Fibroblast of lung (primary cell): ENCODE data around the gene PLAAT3. TPM values are rescaled to one million over a fixed set of nuclear protein-coding genes. Genes with fewer than 3 reads are reported as not detected.

Experiments used
- DNase-seq, 2 donors: peaks; one replicate each; pipeline versions ENCODE4 v3.0.0 to v3.0.0-alpha.2; 2010; ENCODE audit warnings: low read depth in 2 of 2
- H2AFZ ChIP-seq: 2 replicates; pipeline ENCODE4 v1.5.1; 2012; ENCODE audit warnings: low read length, control low read depth, inconsistent platforms
- H3K27ac ChIP-seq: 2 replicates; pipeline ENCODE4 v1.5.1; 2011; ENCODE audit warnings: low read length, control low read depth; ENCODE audit not compliant: insufficient read depth
- H3K27me3 ChIP-seq: 2 replicates; pipeline ENCODE4 v1.5.1; 2011; ENCODE audit warnings: mild to moderate bottlenecking, low read length; ENCODE audit not compliant: control insufficient read depth, insufficient read depth
- H3K36me3 ChIP-seq: 2 replicates; pipeline ENCODE4 v1.5.1; 2011; ENCODE audit warnings: low read length; ENCODE audit not compliant: control insufficient read depth, insufficient read depth
- H3K4me1 ChIP-seq: 2 replicates; pipeline ENCODE4 v1.5.1; 2011; ENCODE audit warnings: low read length; ENCODE audit not compliant: control insufficient read depth, insufficient read depth; ENCODE audit errors: extremely low read depth
- H3K4me2 ChIP-seq: 2 replicates; pipeline ENCODE4 v1.5.1; 2011; ENCODE audit warnings: low read length, control low read depth; ENCODE audit not compliant: insufficient read depth; ENCODE audit errors: extremely low read depth
- H3K4me3 ChIP-seq, 4 experiments: fragments of 200-600 bp in 1 of 4; sonication (generic) in 1 of 4; replicated peaks in 1 of 4; 2 replicates each; pipeline ENCODE4 v1.5.1; 2011 to 2016; ENCODE audit warnings: low read length in 4 of 4, low read depth in 3 of 4, mild to moderate bottlenecking in 3 of 4, control low read depth in 2 of 4, inconsistent platforms in 1 of 4, mixed read lengths in 1 of 4; ENCODE audit not compliant: insufficient read depth in 1 of 4; ENCODE audit errors: control extremely low read depth in 1 of 4
- H3K79me2 ChIP-seq: 2 replicates; pipeline ENCODE4 v1.5.1; 2012; ENCODE audit warnings: mild to moderate bottlenecking, low read length, inconsistent platforms; ENCODE audit not compliant: control insufficient read depth, insufficient read depth
- H3K9ac ChIP-seq: 2 replicates; pipeline ENCODE4 v1.5.1; 2011; ENCODE audit warnings: mild to moderate bottlenecking, low read length, control low read depth; ENCODE audit not compliant: insufficient read depth
- H3K9me3 ChIP-seq: 2 replicates; pipeline ENCODE4 v1.5.1; 2012; ENCODE audit warnings: low read depth, low read length; ENCODE audit not compliant: control insufficient read depth, insufficient read depth
- H4K20me1 ChIP-seq: 2 replicates; pipeline ENCODE4 v1.5.1; 2011; ENCODE audit warnings: low read length; ENCODE audit not compliant: control insufficient read depth, insufficient read depth; ENCODE audit errors: extremely low read depth
- EZH2 ChIP-seq: IDR thresholded peaks from 2 replicates; pipeline ENCODE4 v1.5.1; 2012; ENCODE audit warnings: low read length, control low read depth, mild to moderate bottlenecking; ENCODE audit errors: missing control alignments
- polyA plus RNA-seq, 2 donors: library from polyadenylated mRNA; depleted of rRNA in 1 of 2; stranded (reverse) in 1 of 2; unstranded in 1 of 2; fragments of >200 nt; gene quantifications; 2 replicates each; pipeline ENCODE4 v1.2.1, GENCODE V29; 2011 to 2012; ENCODE audit warnings: missing spikeins in 1 of 2
- total RNA-seq: library from RNA; depleted of rRNA; stranded (reverse); fragments of >200 nt; gene quantifications from 2 replicates; pipeline ENCODE4 v1.2.1, GENCODE V29; 2014
- TF ChIP-seq, protein P1 (sequence below), 2 donors: IDR thresholded peaks in 1 of 2; conservative IDR thresholded peaks in 1 of 2; 1 replicate in 1 of 2; 2 replicates in 1 of 2; pipeline ENCODE4 v1.5.1; 2011 to 2012; ENCODE audit warnings: low read length in 2 of 2, control low read depth in 1 of 2, inconsistent platforms in 1 of 2, low read depth in 1 of 2, mild to moderate bottlenecking in 1 of 2

Gene PLAAT3
- total and polyA plus RNA-seq, 2 donors (not counting 1 experiment from before 2014, with no cell fraction given) = 11.4 to 45.4 TPM

DNA sequence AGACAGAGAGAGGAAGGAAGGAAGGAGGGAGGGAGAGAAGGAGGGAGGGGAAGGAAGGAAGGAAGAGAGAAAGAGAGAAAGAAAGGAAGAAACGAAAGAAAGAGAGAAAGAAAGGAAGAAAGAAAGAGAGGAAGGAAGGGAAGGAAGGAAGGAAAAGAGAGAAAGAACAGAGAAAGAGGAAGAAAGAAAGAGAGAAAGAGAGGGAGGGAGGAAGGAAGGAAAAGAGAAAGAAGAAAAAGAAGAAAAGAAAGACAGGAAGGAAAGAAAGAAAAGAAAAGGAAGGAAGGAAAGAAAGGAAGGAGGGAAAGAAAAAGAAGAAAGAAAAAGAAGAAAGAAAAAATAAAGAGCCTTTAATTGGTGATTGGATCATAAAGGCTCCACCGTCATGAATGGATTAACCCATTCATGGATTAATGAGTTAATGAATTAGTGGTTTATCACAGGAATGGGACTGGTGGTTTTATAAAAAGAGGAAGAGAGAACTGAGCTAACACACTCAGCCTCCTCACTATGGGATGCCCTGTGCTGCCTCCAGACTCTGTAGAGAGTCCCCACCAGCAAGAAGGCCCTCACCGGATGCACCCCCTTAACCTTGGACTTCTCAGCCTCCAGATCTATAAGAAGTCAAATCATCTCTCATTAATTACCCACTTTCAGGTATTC lies 42.1 kb downstream of the PLAAT3 start:
- Histone ChIP-seq H3K79me2 (no peaks in the 10 kb centered on the region), H3K27me3 (no peaks in the 10 kb centered on the region), H3K27ac (no peak overlapping the region), H3K4me2 (no peak overlapping the region), H3K4me1 (peaks cover 7% of the 10 kb centered on the region), H4K20me1 (no peaks in the 10 kb centered on the region), H3K4me3 (no peak overlapping the region), H3K9me3 (no peaks in the 10 kb centered on the region), H3K36me3 (no peaks in the 10 kb centered on the region), H2AFZ (no peak overlapping the region), H3K9ac (no peak overlapping the region)
- TF ChIP-seq, protein P1, sequence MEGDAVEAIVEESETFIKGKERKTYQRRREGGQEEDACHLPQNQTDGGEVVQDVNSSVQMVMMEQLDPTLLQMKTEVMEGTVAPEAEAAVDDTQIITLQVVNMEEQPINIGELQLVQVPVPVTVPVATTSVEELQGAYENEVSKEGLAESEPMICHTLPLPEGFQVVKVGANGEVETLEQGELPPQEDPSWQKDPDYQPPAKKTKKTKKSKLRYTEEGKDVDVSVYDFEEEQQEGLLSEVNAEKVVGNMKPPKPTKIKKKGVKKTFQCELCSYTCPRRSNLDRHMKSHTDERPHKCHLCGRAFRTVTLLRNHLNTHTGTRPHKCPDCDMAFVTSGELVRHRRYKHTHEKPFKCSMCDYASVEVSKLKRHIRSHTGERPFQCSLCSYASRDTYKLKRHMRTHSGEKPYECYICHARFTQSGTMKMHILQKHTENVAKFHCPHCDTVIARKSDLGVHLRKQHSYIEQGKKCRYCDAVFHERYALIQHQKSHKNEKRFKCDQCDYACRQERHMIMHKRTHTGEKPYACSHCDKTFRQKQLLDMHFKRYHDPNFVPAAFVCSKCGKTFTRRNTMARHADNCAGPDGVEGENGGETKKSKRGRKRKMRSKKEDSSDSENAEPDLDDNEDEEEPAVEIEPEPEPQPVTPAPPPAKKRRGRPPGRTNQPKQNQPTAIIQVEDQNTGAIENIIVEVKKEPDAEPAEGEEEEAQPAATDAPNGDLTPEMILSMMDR (conservative IDR thresholded peaks at IDR 0.05 in 1 of 2, IDR thresholded peaks at IDR 0.05 in 1 of 2; ENCODE audit: low read depth in 1 of 2, low read length in 2 of 2) = no peak
- TF ChIP-seq EZH2 = no peak
- no peak for DNase-seq

DNA sequence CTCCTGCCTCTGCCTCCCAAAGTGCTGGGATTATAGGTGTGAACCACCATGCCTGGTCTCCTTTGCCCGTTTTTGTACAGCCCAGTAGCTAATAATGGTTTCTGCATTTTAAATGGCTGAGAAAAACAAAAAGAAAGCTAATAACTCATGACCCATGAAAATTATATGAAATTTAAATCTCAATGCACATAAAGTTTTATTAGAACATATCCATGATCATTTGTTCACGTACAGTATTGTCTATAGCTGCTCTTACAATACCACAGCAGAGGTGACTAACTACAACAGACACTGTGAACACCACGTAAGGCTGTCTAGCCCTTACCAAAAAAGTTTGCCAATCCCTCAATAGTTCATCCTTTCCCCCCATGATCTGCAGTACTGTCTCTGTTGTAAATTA lies 44.7 kb downstream of the PLAAT3 start:
- Histone ChIP-seq H3K9me3 (no peaks in the 10 kb centered on the region), H3K4me2 (no peak overlapping the region), H3K79me2 (no peaks in the 10 kb centered on the region), H2AFZ (no peak overlapping the region), H4K20me1 (no peaks in the 10 kb centered on the region), H3K9ac (no peak overlapping the region), H3K4me1 (peaks cover 7% of the 10 kb centered on the region), H3K27ac (no peak overlapping the region), H3K36me3 (no peaks in the 10 kb centered on the region), H3K4me3 (no peak overlapping the region), H3K27me3 (no peaks in the 10 kb centered on the region)
- DNase-seq = no peak
- TF ChIP-seq EZH2 = no peak
- TF ChIP-seq, protein P1 (conservative IDR thresholded peaks at IDR 0.05 in 1 of 2, IDR thresholded peaks at IDR 0.05 in 1 of 2; ENCODE audit: low read depth in 1 of 2, low read length in 2 of 2) = no peak

DNA sequence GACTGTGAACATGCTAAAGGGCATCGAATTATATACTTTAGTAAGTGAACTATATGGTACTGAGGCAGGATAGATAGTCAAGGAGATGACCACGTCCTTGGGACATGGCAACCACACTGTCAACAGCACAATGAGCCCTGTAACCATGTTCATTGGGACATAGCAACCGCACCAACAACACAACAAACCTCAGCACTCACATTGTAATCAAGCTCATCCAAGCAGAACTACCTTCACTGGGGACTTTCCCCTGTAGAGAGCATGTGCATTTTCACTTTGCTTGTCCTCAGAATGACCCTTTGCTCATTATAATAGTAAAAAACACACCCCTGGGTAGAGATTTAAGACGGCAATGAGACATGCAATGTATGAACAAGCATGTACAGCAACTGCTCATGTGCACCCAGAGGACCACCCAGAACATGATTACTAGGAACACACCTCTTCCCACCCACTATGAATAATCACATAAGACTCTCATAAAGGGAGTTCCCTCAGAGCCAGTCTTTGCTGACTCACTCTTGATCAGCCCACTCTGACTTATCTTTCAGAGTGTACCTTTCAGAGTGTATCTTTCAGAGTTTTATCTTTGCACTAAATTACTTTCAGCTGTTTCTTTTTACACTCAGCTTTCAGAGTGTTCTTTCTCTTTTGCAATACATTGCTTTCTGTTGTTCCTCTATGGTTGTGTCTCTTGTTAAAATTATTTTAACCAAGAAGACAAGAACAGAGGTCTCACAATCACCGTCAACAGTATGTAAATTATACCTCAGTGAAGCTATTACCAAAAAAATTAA lies 47.0 kb downstream of the PLAAT3 start:
- Histone ChIP-seq H3K9me3 (no peaks in the 10 kb centered on the region), H3K36me3 (no peaks in the 10 kb centered on the region), H3K27me3 (no peaks in the 10 kb centered on the region), H3K4me1 (peaks cover 3% of the 10 kb centered on the region), H2AFZ (peak overlapping the region; percentile 24), H3K27ac (peak overlapping the region; percentile 68), H4K20me1 (no peaks in the 10 kb centered on the region), H3K79me2 (no peaks in the 10 kb centered on the region), H3K4me3 (no peak overlapping the region), H3K4me2 (peak overlapping the region; percentile 32), H3K9ac (no peak overlapping the region)
- no peak for TF ChIP-seq EZH2
- TF ChIP-seq, protein P1 (conservative IDR thresholded peaks at IDR 0.05 in 1 of 2, IDR thresholded peaks at IDR 0.05 in 1 of 2; ENCODE audit: low read depth in 1 of 2, low read length in 2 of 2) = no peak
- peak; percentile 81 to 94 for DNase-seq
